GM18870 (cell line): ENCODE measurements around the gene RNF181.
"Not testable (repeated sequence)": the region's sequence is repeated elsewhere in the genome, so short reads cannot be mapped to it uniquely, and the experiment has no call there.

Experiments
- ATAC-seq: cut with Tn5 transposase; IDR thresholded peaks from one replicate; pipeline ENCODE4 v1.9.1; 2021; ENCODE audit warnings: moderate library complexity; ENCODE audit not compliant: unreplicated experiment

Gene RNF181

DNA sequence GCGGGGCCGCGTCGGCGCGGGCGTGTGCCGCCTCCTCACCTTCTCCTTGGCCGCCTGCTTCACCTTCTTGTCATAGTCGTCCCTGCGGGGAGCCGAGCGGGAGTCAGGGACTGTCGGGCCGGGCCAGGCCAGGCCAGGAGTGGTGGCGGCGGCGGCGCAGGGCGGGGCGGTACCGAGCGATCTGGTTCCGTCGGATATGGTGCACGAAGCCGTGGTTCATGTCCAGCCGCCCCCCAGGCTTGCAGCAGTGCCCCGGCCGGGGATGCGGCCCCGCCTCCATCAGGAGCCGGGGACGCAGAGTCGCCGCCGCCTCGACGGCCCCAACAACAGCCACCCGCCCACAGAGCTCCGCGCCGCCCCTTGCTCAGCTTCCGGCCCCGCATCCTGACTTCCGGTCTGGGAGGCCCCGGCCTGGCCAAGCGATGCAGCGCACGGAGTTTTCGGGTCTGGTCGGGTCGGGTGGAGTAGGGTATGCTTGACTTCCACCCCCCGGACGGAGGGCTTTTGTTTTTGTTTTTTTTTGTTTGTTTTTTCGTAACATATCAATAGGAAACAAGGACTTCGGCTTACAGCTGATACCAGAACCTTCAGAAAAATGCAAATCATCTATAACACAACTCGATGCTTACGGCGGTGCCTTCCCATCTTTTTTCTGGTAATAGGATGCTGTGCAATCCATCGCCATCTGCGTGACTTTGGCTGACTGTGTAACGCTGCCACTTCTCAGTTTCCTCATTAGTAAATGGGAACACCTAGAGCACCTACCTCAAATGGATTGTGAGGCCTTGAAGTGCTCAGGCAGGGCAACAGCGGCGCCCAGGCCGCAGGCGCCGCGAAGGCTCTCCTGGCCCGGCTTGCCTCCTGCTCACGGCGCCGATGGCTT is 16.4 kb downstream of the RNF181 start, which contains the start of gene C2orf68:
TSS of gene C2orf68 (minus strand) at position 362 of the 883 bp plus-strand sequence. CDS start at position 280, 82 bp downstream.
- ATAC-seq, result peak; percentile 59

DNA sequence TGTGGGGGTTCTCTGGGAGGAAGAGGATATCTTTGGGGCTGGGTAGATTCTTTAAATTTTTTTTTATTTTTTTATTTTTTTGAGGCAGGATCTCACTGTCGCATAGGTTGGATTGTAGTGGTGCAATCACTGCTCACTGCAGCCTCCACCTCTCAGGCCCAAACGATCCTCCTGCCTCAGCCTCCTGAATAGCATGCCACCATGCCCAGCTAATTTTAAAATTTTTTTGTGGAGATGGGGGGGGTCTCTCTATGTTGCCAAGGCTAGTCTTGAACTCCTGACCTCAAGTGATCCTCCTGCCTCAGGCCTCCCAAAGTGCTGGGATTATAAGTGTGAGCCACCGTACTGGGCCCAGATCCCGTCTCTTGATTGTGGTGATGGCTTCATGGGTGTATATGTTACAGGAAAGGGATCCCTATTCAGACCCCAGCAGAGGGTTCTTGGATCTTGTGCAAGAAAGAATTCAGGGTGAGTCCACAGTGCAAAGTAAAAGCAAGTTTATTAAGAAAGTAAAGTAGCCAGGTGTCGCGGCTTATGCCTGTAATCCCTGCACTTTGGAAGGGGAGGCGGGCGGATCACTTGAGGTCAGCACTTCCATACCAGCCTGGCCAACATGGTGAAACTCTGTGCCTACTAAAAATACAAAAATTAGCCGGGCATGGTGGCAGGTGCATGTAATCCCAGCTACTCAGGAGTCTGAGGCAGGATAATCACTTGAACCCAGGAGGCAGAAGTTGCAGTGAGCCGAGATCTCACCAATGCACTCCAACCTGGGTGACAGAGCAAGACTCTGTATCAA is 18.4 kb downstream of the RNF181 start:
- no peak for ATAC-seq

DNA sequence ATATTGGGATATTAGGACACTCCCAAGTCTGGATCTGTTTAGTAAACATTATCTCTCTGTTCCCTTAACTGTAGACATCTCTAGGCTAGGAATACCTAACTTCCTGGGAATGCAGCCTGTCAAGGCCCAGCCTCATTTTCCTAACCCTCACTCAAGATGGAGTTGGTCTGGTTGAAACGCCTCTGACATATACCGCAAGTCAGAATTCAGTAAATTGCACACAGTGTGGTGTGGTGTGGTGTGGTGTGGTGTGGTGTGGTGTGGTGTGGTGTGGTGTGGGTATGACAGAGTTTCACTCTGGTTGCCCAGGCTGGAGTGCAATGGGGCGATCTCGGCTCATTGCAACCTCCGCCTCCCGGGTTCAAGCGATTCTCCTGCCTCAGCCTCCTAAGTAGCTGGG is 19.2 kb downstream of the RNF181 start:
- not testable (repeated sequence) for ATAC-seq

DNA sequence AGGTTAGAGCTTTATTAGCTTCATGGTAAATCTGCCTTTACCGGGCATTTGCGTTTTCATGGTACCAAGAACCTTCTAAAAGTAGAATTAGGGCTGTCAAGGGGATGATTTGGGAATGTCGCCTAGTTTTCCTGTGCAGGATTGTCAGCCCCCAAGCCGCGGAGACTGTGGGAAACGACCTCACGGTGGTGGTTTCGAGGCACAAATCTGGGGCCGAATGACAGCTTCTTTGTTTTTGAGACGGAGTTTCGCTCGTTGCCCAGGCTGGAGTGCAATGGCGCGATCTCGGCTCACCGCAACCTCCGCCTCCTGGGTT is 19.8 kb downstream of the RNF181 start:
- ATAC-seq, result no peak

DNA sequence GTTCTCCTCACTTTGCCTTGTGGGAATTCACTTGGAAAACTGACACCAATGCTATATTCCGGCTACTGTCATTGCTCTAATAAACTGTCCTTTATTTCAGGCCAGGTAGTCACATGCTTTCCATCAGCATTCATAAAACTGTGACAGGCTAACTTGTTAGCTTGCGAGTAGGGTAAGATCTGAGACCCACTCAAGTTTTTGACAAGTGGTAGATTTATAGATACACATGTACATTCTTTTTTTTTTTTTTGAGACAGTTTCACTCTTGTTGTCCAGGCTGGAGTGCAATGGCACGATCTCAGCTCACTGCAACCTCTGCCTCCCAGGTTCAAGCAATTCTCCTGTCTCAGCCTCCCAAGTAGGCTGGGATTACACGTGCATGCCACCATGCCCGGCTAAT is 22.2 kb downstream of the RNF181 start:
- not testable (repeated sequence) for ATAC-seq

DNA sequence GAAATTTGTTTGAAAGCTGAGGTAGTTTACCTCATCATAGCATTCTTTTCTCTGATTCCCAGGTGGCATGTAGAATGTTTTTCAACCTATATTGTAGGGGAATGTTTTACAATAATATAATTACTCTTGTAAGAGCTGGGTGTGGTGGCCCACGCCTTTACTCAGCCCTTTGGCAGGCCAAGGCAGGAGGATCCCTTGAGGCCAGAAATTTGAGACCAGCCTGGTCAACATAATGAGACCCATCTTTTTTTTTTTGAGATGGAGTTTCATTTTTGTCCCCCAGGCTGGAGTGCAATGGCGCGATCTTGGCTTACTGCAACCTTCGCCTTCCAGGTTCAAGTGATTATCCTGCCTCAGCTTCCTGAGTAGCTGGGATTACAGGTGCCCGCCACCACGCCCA is 24.1 kb downstream of the RNF181 start:
- ATAC-seq, result no peak

DNA sequence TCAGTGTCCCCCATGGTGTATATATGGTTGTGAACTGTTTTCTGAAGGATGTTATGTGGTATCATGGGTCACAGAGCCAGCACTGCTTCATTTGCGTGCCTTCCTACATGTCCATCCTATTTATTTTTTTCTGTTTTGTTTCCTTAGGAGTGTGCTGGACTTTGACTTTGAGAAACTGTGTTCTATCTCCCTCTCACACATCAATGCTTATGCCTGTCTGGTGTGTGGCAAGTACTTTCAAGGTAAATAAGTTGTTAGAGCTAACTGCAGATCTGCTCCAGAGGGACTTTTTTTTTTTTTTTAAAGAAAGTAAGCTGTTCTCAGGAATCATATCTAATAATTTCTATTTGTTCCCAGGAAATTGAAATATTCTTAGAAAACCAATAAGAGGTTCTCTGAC is 25.8 kb downstream of the RNF181 start:
- no peak for ATAC-seq

DNA sequence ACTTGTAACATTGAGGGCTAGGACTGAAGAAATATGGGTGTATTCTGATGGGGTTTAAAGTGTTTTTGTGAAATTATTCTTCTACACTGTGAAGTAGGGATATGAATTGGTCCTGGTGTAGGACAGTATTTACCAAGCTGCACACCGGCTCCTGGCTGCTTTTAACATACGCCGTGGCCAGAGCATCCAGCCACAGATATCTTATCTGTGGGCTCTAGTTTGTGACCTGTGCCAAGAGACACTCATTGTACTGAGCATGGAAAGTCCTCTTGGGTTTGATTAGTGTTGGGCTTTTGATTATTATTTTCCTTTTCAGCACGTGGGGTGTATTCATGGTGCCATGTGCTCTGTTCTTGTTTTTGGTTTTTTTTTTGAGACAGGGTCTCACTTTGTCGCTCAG is 28.4 kb downstream of the RNF181 start:
- no peak for ATAC-seq

DNA sequence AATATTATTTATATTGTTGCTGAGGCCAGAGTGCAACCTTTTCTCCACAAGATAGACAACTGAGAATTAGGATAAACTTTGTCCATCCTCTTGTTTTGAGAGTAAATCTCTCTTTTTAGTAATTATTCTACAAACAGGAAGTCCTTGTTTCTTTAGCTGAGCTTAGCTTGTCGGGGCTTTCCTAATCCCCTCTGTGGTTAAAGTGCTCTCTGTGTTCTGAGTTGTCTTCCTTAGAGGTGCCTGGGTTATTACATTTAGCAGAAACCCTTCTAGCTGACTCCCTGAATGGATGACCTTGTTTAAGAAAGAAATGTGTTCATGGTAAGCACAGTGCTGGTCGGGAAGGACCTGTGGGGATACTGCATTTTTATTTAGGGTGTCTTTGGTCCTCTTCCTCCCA is 33.1 kb downstream of the RNF181 start:
- no peak for ATAC-seq

DNA sequence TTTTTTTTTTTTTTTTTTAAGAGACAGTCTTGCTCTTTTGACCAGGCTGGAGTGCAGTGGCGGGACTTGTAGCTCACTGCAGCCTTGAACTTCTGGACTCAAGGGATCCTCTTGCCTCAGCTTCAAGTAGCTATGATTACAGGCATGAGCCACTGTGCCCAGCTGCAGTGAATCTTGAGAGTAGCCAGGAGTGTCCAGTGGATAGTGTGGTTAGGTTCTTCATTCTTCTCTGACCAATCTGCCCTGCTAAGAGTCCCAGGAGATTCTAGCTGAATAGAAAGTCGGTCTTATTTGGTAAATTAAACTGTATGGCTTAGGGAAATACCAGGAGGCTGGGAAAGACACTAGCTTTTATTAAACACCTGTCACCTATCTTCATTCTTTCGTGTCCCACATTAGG is 35.8 kb downstream of the RNF181 start:
- ATAC-seq, result no peak

DNA sequence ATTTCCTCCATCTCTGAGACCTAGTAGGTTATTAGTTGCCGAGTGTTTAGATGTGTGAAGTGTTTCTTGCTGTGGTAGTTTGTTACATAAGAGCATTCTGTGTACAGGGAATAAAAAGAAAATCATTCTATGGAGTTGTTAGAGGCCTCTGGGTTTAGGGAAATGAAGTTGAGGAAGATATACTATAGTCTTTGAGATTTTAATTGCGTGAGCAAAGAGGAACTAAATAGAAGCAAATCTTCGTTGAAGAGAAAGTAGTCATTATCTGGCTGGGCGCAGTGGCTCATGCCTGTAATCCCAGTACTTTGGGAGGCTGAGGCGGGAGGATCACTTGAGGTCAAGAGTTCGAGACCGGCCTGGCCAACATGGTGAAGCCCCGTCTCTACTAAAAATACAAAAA is 39.5 kb downstream of the RNF181 start:
- no peak for ATAC-seq

DNA sequence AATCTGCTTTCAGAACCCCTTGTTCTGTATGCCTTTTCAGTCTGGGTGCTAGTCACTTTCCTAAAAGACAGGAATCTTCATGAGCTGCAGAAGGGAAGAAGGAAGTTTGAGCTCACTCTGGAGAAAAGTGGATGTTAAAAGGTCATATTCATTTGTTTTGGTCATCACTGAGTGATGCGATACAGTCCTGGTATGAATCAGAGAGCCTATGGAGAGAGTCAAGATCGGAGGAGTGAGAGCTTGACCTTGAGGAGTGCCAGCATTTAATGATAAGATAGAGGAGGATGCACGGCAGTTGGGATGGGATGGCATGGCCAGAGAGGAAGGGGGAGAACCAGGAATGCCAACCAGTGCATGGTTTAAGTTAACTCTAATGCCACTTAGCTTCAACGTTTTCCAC is 40.1 kb downstream of the RNF181 start:
- ATAC-seq, result no peak

DNA sequence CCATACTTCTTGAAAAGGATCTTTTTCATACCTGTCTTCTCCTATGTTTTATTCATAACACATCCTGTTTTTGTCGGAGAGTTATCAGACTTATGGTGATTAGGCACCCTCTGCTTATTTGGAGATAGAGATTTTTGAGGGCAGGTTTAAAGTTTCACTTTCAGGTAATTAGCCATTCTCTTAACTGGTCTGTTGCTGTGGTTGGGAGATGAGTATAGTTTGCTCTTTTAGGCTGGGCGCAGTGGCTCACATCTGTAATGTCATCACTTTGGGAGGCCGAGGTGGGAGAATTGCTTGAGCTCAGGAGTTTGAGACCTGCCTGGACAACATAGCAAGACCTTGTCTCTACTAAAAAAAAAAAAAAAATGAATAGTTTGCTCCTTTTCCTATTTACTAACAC is 47.2 kb downstream of the RNF181 start:
- ATAC-seq, result no peak

DNA sequence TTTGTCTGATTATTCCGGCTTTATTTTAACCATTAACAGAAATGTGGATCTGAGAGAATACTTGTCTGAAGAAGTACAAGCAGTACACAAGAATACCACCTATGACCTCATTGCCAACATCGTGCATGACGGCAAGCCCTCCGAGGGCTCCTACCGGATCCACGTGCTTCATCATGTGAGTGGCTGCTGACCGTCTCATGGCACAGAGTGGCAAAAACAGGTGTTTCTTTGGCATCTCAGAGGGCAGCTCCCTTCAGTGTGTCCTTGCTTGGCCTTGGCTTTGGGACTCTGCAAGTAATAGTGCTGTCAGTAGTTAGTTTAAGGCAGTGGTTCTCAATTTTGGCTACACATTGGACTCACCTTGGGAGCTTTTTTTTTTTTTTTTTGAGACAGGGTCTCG is 49.4 kb downstream of the RNF181 start:
- ATAC-seq, result no peak

DNA sequence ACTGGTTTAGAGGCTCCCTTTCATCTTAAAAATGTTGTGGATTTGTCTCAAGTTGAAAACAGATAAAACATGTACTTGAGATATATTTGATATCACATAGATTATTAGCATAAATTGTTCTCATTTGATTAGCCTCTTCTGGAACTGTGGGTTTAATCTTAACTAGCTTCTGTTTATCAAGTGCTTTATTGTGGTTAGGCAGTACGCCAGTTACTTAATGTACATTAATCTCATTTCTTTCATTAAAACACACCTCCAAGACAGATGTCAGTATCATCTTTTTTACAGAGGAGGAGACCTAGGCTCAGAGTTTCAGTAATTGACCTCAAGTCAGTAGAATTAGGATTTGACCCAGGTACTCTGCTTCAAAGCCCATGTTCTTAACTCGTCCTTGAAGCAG is 50.6 kb downstream of the RNF181 start:
- ATAC-seq, result no peak
